Parathyroid adenoma (tissue), 2 donors: Measurements from ENCODE around the gene AGBL1.

Experiments used
- H2AFZ ChIP-seq: fragments of 300-600 bp; sonication (generic); one replicate; pipeline ENCODE4 v1.7.0; 2017; ENCODE audit warnings: antibody characterized with exemption, mild to moderate bottlenecking
- H3K27ac ChIP-seq: fragments of 300-600 bp; sonication (generic); one replicate; pipeline ENCODE4 v1.7.0; 2017
- H3K27me3 ChIP-seq: fragments of 300-600 bp; sonication (generic); one replicate; pipeline ENCODE4 v1.7.0; 2017; ENCODE audit warnings: low read length; ENCODE audit not compliant: control insufficient read depth, insufficient read depth
- H3K36me3 ChIP-seq: fragments of 300-600 bp; sonication (generic); one replicate; pipeline ENCODE4 v1.7.0; 2017; ENCODE audit warnings: low read length; ENCODE audit not compliant: control insufficient read depth, insufficient read depth
- H3K4me1 ChIP-seq: fragments of 300-600 bp; sonication (generic); one replicate; pipeline ENCODE4 v1.7.0; 2017; ENCODE audit warnings: control low read depth
- H3K4me2 ChIP-seq: fragments of 300-600 bp; sonication (generic); one replicate; pipeline ENCODE4 v1.7.0; 2017; ENCODE audit warnings: low read length
- H3K4me3 ChIP-seq: fragments of 300-600 bp; sonication (generic); one replicate; pipeline ENCODE4 v1.7.0; 2017; ENCODE audit warnings: low read depth, low read length
- H3K79me2 ChIP-seq: fragments of 300-600 bp; sonication (generic); one replicate; pipeline ENCODE4 v1.7.0; 2017; ENCODE audit warnings: control low read depth
- H3K9ac ChIP-seq: fragments of 300-600 bp; sonication (generic); one replicate; pipeline ENCODE4 v1.7.0; 2017; ENCODE audit warnings: mild to moderate bottlenecking
- H3K9me3 ChIP-seq: fragments of 300-600 bp; sonication (generic); one replicate; pipeline ENCODE4 v1.7.0; 2017; ENCODE audit warnings: low read length; ENCODE audit not compliant: control insufficient read depth
- TF ChIP-seq, protein P1 (sequence below): fragments of 300-600 bp; sonication (generic); IDR thresholded peaks from one replicate; pipeline ENCODE4 v1.7.0; 2017; ENCODE audit warnings: antibody characterized with exemption, mild to moderate bottlenecking
- donor health status: primary hyperparathyroidism.

Gene AGBL1

DNA sequence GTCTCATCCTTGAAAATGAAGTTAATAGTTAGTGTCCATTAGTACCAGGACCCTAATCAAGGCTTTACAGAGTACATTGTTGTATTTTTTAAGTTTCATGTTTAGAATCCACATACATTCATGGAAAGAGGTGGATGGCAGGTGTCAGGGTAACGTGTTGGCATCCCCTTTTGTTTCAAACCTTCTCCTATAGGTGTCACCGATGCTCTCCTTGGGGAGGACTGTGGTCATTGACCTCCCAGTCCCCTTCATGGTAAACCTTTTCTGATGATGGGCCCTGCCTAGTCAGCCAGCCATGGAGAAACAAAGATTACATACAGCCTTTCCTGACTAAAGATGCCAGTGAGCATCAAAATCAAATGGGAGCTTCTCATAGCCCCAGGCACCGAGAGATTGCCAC lies 574.8 kb downstream of the AGBL1 start:
- H3K4me2 ChIP-seq = no peak overlapping the region
- no peak overlapping the region for H3K4me3 ChIP-seq
- no peaks in the 10 kb centered on the region for H3K27me3 ChIP-seq
- no peak overlapping the region for H2AFZ ChIP-seq
- no peaks in the 10 kb centered on the region for H3K36me3 ChIP-seq
- H3K9ac ChIP-seq = no peak overlapping the region
- no peaks in the 10 kb centered on the region for H3K4me1 ChIP-seq
- H3K9me3 ChIP-seq = no peaks in the 10 kb centered on the region
- no peak overlapping the region for H3K27ac ChIP-seq
- TF ChIP-seq, protein P1, sequence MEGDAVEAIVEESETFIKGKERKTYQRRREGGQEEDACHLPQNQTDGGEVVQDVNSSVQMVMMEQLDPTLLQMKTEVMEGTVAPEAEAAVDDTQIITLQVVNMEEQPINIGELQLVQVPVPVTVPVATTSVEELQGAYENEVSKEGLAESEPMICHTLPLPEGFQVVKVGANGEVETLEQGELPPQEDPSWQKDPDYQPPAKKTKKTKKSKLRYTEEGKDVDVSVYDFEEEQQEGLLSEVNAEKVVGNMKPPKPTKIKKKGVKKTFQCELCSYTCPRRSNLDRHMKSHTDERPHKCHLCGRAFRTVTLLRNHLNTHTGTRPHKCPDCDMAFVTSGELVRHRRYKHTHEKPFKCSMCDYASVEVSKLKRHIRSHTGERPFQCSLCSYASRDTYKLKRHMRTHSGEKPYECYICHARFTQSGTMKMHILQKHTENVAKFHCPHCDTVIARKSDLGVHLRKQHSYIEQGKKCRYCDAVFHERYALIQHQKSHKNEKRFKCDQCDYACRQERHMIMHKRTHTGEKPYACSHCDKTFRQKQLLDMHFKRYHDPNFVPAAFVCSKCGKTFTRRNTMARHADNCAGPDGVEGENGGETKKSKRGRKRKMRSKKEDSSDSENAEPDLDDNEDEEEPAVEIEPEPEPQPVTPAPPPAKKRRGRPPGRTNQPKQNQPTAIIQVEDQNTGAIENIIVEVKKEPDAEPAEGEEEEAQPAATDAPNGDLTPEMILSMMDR = no peak
- no peaks in the 10 kb centered on the region for H3K79me2 ChIP-seq

DNA sequence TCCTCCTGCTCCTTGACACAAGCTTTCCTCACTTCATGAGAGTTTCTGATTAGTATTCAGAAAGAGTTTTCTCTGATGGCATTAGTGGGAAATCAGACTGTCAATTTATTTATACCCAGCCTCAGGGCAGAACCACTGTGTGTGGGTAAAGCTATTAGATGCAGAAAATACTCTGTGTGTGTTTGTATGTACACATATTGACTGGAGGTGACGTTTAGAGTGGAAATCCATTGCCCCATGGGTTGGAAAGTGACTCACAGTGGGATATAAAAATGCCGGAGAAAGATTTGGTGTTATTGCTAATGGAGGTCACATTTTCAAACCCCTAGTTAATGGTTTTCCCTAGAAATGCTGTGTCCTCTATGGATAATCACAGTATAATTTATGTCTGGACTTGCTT lies 577.6 kb downstream of the AGBL1 start:
- H3K36me3 ChIP-seq = no peaks in the 10 kb centered on the region
- no peak overlapping the region for H3K4me3 ChIP-seq

DNA sequence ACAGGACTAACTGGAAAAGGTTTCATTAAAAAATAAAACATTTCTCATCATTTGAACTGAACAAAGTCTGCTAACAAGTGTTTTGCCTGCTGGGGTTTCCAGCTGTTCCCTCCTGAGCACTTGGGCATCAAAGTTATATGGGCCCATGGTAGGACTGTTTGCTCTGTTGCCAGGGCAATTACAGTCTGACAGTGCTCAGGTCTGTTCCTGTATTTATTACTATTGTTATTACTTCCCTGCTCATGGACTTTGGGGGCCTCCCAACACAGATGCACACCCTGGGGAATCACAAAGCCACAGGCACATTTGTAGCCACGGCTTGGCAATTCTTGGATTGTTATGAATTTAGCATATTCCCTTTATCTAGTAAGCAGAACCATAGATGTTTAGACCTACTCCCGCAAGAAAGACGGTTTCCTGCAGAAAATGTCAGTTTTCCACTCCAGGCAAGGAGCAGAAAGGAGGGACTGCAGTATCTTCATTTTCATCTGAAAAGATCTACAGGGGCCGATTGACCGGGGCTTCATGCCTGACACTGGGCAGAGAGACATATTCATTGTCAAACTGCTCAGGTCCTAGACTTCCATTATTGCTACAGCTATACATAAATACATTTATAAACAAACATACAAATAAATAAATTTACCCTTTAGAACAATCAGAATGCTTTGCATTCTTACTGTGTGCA lies 580.2 kb downstream of the AGBL1 start:
- no peak overlapping the region for H3K4me3 ChIP-seq
- H3K36me3 ChIP-seq = no peaks in the 10 kb centered on the region
- H3K4me1 ChIP-seq = no peaks in the 10 kb centered on the region
- H3K4me2 ChIP-seq = no peak overlapping the region
- no peaks in the 10 kb centered on the region for H3K79me2 ChIP-seq
- no peak overlapping the region for H3K27ac ChIP-seq
- no peak overlapping the region for H3K9ac ChIP-seq
- no peak overlapping the region for H2AFZ ChIP-seq
- no peaks in the 10 kb centered on the region for H3K9me3 ChIP-seq
- TF ChIP-seq, protein P1 = no peak
- H3K27me3 ChIP-seq = no peaks in the 10 kb centered on the region

More for the DNA sequence above, 577.6 kb downstream of the AGBL1 start:
- Histone ChIP-seq H3K9ac (no peak overlapping the region), H3K4me1 (no peaks in the 10 kb centered on the region), H3K27ac (no peak overlapping the region), H3K27me3 (no peaks in the 10 kb centered on the region), H3K9me3 (no peaks in the 10 kb centered on the region), H3K79me2 (no peaks in the 10 kb centered on the region), H3K4me2 (no peak overlapping the region), H2AFZ (no peak overlapping the region)
- TF ChIP-seq, protein P1 = no peak

DNA sequence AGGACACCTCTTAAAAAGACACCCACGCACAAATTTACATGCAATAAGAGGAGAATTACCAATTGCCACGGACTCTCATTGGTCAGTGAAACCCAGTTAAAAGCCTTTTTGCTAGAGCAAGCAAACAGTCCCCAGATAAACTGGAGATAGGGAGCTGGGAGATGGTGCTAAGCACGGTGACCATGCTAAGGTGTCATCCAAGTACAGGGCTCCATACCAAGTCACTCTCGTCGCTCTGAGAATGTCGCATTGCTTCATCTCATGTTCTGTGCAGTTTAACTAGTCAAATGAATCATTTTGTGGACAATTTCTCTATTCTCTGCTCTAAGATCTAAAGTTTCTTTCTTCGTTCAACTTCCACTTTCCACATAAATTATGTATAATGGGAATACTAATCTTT lies 581.9 kb downstream of the AGBL1 start:
- no peaks in the 10 kb centered on the region for H3K4me1 ChIP-seq
- H3K9me3 ChIP-seq = no peaks in the 10 kb centered on the region
- H3K27me3 ChIP-seq = no peaks in the 10 kb centered on the region
- H3K27ac ChIP-seq = no peak overlapping the region
- no peaks in the 10 kb centered on the region for H3K36me3 ChIP-seq
- H3K4me3 ChIP-seq = no peak overlapping the region
- H3K4me2 ChIP-seq = no peak overlapping the region
- H2AFZ ChIP-seq = no peak overlapping the region
- no peaks in the 10 kb centered on the region for H3K79me2 ChIP-seq
- H3K9ac ChIP-seq = no peak overlapping the region
- TF ChIP-seq, protein P1 = no peak

DNA sequence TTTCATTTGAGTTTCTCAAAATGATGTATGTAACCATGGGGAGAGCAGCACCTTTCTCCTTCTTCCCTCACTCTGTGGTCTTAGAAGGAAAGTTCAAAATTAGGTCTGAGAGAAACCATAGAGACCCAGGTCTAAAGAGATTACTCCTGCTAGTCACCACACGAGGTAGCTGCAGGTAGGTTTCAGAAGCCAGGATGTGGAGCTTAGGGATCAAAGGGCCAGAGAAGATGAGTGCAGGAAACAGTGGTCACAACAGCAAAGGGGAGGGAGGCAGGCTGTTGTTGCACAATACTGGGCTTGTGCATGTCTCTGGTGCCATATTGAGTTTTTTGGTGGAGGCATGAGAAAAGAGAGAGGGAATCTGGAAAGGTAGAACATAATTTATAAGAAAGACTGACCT lies 583.6 kb downstream of the AGBL1 start:
- Histone ChIP-seq H3K79me2 (no peaks in the 10 kb centered on the region), H3K9ac (no peak overlapping the region)
- TF ChIP-seq, protein P1 = no peak

More for the DNA sequence above, 583.6 kb downstream of the AGBL1 start:
- H3K4me3 ChIP-seq = no peak overlapping the region
- H3K36me3 ChIP-seq = no peaks in the 10 kb centered on the region
- no peak overlapping the region for H2AFZ ChIP-seq
- H3K9me3 ChIP-seq = no peaks in the 10 kb centered on the region
- no peak overlapping the region for H3K27ac ChIP-seq
- no peaks in the 10 kb centered on the region for H3K27me3 ChIP-seq
- H3K4me2 ChIP-seq = no peak overlapping the region
- H3K4me1 ChIP-seq = no peaks in the 10 kb centered on the region
